ENCODE measurements around the gene IFT22. TPM values are rescaled to one million over a fixed set of nuclear protein-coding genes. Genes with fewer than 3 reads are reported as not detected.

The IFT22 gene
- total and polyA plus RNA-seq, 11 donors: 14.8 to 39.3 (median 30.0) TPM

- Histone ChIP-seq H3K27ac (no peak overlapping the region), H3K27me3 (peaks cover 0 to 3% (median 0%) of the 10 kb centered on the region in 9 donors), H3K36me3 (no peaks in the 10 kb centered on the region), H3K4me1 (no peaks in the 10 kb centered on the region), H3K9me3 (no peaks in the 10 kb centered on the region), H3K4me3 (no peak overlapping the region)
- no peak for DNase-seq
- 91 to 94% (median 94%) methylated on average over 15 of the region's 15 CpGs for WGBS, 4 donors
- no peak for TF ChIP-seq POLR2A (IDR thresholded peaks at IDR 0.05)
- TF ChIP-seq, protein P1, sequence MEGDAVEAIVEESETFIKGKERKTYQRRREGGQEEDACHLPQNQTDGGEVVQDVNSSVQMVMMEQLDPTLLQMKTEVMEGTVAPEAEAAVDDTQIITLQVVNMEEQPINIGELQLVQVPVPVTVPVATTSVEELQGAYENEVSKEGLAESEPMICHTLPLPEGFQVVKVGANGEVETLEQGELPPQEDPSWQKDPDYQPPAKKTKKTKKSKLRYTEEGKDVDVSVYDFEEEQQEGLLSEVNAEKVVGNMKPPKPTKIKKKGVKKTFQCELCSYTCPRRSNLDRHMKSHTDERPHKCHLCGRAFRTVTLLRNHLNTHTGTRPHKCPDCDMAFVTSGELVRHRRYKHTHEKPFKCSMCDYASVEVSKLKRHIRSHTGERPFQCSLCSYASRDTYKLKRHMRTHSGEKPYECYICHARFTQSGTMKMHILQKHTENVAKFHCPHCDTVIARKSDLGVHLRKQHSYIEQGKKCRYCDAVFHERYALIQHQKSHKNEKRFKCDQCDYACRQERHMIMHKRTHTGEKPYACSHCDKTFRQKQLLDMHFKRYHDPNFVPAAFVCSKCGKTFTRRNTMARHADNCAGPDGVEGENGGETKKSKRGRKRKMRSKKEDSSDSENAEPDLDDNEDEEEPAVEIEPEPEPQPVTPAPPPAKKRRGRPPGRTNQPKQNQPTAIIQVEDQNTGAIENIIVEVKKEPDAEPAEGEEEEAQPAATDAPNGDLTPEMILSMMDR (IDR thresholded peaks at IDR 0.05): no peak
- intact Hi-C loops (cut with DNase I): no loop called here
- ATAC-seq: no peak
These were observed 25.9 kb upstream of the IFT22 start for GRCh38 chr7:101347477-101347876.

- ATAC-seq (no peak), DNase-seq (no peak)
- TF ChIP-seq, protein P1 (IDR thresholded peaks at IDR 0.05): no peak
- no peaks in the 10 kb centered on the region for H3K27me3 ChIP-seq
- H3K4me1 ChIP-seq: no peaks in the 10 kb centered on the region
- H3K27ac ChIP-seq: no peak overlapping the region
- H3K36me3 ChIP-seq: no peaks in the 10 kb centered on the region
- no peaks in the 10 kb centered on the region for H3K9me3 ChIP-seq
- 81 to 87% (median 82%) methylated on average over 7 of the region's 7 CpGs for WGBS, 4 donors
- no peak overlapping the region for H3K4me3 ChIP-seq
- intact Hi-C loops (cut with DNase I): no loop called here
These were observed 21.3 kb upstream of the IFT22 start for GRCh38 chr7:101342892-101343291.

GRCh38 chr7:101340379-101340778, 18.8 kb upstream of the IFT22 start:
- Histone ChIP-seq H3K4me1 (no peaks in the 10 kb centered on the region), H3K36me3 (no peaks in the 10 kb centered on the region), H3K27ac (no peak overlapping the region), H3K9me3 (no peaks in the 10 kb centered on the region), H3K4me3 (no peak overlapping the region), H3K27me3 (no peaks in the 10 kb centered on the region)
- DNase-seq: no peak
- TF ChIP-seq, protein P1 (IDR thresholded peaks at IDR 0.05): no peak
- TF ChIP-seq POLR2A (IDR thresholded peaks at IDR 0.05): no peak
- ATAC-seq: no peak
- intact Hi-C loops (cut with DNase I): no loop called here
- 78 to 84% (median 82%) methylated on average over 14 of the region's 14 CpGs for WGBS, 4 donors

DNA sequence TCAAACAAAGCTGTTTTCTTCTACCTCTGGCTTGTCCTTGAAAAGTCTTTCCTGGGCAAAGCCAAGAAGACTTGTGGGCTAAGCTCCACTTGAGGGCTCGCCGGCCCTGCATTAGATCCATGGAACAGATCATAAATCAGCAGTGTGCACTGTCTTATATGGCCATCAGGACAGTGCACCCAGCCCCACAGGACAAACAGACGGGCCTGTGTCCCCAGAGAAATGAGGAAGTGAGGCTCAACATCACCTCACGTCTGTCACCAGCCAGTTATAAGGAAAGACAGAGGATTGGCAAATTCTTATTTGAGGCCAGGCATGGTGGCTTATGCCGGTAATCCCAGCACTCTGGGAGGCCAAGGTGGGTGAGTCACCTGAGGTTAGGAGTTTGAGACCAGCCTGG, 12.3 kb upstream of the IFT22 start:
- Histone ChIP-seq H3K4me1 (peaks cover 0 to 11% (median 0%) of the 10 kb centered on the region in 12 donors), H3K27ac (no peak overlapping the region), H3K4me3 (no peak overlapping the region), H3K27me3 (no peaks in the 10 kb centered on the region), H3K9me3 (no peaks in the 10 kb centered on the region), H3K36me3 (no peaks in the 10 kb centered on the region)
- intact Hi-C loops (cut with DNase I): no loop called here
- DNase-seq (no peak), ATAC-seq (no peak)
- no peak for TF ChIP-seq POLR2A (IDR thresholded peaks at IDR 0.05)
- TF ChIP-seq, protein P1 (IDR thresholded peaks at IDR 0.05): no peak
- WGBS, 4 donors: 81 to 87% (median 85%) methylated on average over 5 of the region's 5 CpGs

All from heart left ventricle (tissue), 16 donors.